GM12872 (cell line): Measurements from ENCODE around the gene TACR2.

ENCODE experiments used
- CTCF ChIP-seq: IDR thresholded peaks from 3 replicates; pipeline ENCODE4 v1.5.1; 2011; ENCODE audit warnings: low read depth, mild to moderate bottlenecking, low read length, moderate library complexity; ENCODE audit not compliant: insufficient read depth

The TACR2 gene

GRCh38 chr10:69455006-69455763, 38.5 kb upstream of the TACR2 start:
- TF ChIP-seq CTCF = no peak

- TF ChIP-seq CTCF = no peak
These were observed 37.1 kb upstream of the TACR2 start for GRCh38 chr10:69453795-69454194.

DNA sequence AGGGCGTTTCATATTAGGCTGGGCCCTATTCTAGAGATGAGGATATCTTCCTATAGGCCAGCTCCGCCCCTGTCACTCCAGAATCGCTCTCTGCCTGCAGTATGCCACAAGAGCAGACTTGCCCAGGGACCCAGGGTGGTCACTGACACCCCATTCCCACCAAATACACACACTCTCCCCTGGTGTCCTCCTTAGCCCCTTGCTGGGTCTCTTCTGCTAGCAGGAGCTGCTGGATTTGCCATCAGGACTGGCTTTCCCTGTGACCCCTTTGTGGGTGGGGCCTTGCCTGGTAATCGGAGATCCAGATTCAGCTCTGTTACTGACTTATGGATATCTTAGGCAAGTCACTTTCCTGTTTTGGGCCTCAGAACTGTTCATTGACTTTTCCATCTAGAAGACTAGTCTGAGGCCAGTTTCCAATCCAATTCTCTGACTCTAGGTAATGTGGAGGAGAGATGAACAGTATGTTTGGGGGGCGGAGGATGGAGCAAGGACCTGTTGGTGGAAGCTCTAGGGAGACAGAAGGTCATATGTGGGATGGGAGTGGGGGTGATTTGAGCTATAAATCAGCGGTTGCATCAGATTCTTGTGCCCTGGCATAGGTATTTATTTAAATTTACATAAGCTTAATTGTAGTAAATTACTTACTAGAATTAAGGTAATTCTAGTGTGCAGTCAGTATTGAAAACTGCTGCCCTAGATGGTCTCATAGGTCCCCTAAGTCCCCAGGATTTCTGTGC, 36.1 kb upstream of the TACR2 start:
- no peak for TF ChIP-seq CTCF

GRCh38 chr10:69451784-69452251, 35.1 kb upstream of the TACR2 start:
- TF ChIP-seq CTCF = no peak

- no peak for TF ChIP-seq CTCF
These were observed 34.6 kb upstream of the TACR2 start, which contains the start of gene TSPAN15 for GRCh38 chr10:69451209-69451783. TSPAN15 (plus strand) TSS chr10:69451465; CDS start chr10:69451595, 130 bp downstream.

DNA sequence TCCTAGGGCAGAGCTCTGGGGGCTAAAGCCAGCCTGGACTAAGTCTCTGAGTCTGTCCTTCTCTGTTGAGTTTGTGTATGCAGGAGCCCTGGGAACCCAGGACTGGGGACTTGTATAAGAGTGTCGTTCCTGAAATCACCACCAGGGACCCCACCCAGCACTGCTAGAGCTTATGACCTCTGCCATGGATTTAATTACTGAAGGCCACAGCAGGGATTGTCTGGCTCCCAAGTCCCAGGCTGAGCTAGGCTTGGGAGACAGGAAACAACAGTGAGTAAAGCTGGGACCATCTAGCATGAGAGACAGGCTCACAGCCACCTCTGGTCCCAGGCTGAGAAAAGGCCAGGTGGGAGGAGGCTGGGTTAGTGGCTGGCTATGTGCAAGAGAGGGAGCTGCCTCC, 33.1 kb upstream of the TACR2 start:
- TF ChIP-seq CTCF = peak; percentile 65

DNA sequence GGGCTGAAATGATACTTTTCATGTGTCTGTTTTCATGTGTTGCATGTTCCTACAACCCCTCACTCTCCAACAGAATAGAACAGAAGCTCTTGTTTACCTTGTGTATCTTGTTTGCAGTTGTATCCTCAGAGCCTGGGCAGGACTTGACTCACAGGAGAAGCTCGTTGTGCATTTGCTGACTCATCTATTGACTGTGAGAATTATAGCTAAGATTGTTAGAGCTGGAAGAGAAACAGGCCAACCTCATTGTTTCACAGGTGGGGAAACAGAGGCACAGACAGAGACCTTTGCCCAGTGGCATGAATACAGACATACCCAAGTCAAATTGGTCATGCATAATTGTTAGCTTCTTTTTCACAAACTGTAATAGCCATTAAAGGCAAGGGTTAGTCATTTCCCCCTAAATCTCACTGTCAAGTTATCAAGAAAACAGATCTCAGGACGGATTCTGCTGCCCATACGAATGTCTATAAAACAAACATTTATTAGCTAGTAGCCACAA, 30.0 kb upstream of the TACR2 start:
- no peak for TF ChIP-seq CTCF
